HCT116 (cell line): Measurements from ENCODE around the gene PDE12. TPM values are rescaled to one million over a fixed set of nuclear protein-coding genes. Genes with fewer than 3 reads are reported as not detected.

Experiments used
- CBX3 ChIP-seq: IDR thresholded peaks from 2 replicates; pipeline ENCODE4 v1.6.1; 2012; ENCODE audit warnings: low read depth
- EZH2phosphoT487 ChIP-seq: fragments of 200-600 bp; IDR thresholded peaks from 2 replicates; pipeline ENCODE4 v1.6.1; 2018; ENCODE audit warnings: antibody characterized with exemption, borderline replicate concordance
- JUND ChIP-seq: IDR thresholded peaks from 2 replicates; pipeline ENCODE4 v1.6.1; 2012
- POLR2A ChIP-seq: IDR thresholded peaks from 2 replicates; pipeline ENCODE4 v1.7.0; 2011; ENCODE audit warnings: borderline replicate concordance; ENCODE audit not compliant: insufficient read depth, insufficient read length; ENCODE audit errors: extremely low read depth
- RAD21 ChIP-seq: IDR thresholded peaks from 2 replicates; pipeline ENCODE4 v1.6.1; 2012; ENCODE audit warnings: low read depth, mild to moderate bottlenecking
- SP1 ChIP-seq: IDR thresholded peaks from 2 replicates; pipeline ENCODE4 v1.6.1; 2012; ENCODE audit warnings: low read depth
- YY1 ChIP-seq: IDR thresholded peaks from 2 replicates; pipeline ENCODE4 v1.6.1; 2011; ENCODE audit warnings: low read length, low read depth, moderate library complexity, mild to moderate bottlenecking; ENCODE audit not compliant: insufficient replicate concordance; ENCODE audit errors: extremely low read depth
- total RNA-seq: library from RNA; stranded (reverse); gene quantifications from one replicate; pipeline ENCODE4 v1.2.1, GENCODE V29; 2021; ENCODE audit not compliant: unreplicated experiment
- TF ChIP-seq, protein P1 (sequence below): IDR thresholded peaks from 2 replicates; pipeline ENCODE4 v1.6.1; 2012; ENCODE audit warnings: low read depth
- TF ChIP-seq, protein P2 (sequence below): IDR thresholded peaks from 2 replicates; pipeline ENCODE4 v1.6.1; 2012
- TF ChIP-seq, protein P3 (sequence below), 3 experiments: fragments of 200-600 bp in 1 of 3; sonication (generic) in 1 of 3; IDR thresholded peaks in 2 of 3; conservative IDR thresholded peaks in 1 of 3; 2 replicates each; pipeline ENCODE4 v1.5.1; 2012 to 2017; ENCODE audit warnings: low read depth in 2 of 3, low read length in 2 of 3, antibody characterized with exemption in 1 of 3, borderline replicate concordance in 1 of 3, control low read depth in 1 of 3, mild to moderate bottlenecking in 1 of 3, mixed read lengths in 1 of 3, mixed run types in 1 of 3, moderate library complexity in 1 of 3; ENCODE audit not compliant: insufficient read depth in 1 of 3

The PDE12 gene
- total RNA-seq, 1 experiment from 2014 or later: 28.3 TPM

DNA sequence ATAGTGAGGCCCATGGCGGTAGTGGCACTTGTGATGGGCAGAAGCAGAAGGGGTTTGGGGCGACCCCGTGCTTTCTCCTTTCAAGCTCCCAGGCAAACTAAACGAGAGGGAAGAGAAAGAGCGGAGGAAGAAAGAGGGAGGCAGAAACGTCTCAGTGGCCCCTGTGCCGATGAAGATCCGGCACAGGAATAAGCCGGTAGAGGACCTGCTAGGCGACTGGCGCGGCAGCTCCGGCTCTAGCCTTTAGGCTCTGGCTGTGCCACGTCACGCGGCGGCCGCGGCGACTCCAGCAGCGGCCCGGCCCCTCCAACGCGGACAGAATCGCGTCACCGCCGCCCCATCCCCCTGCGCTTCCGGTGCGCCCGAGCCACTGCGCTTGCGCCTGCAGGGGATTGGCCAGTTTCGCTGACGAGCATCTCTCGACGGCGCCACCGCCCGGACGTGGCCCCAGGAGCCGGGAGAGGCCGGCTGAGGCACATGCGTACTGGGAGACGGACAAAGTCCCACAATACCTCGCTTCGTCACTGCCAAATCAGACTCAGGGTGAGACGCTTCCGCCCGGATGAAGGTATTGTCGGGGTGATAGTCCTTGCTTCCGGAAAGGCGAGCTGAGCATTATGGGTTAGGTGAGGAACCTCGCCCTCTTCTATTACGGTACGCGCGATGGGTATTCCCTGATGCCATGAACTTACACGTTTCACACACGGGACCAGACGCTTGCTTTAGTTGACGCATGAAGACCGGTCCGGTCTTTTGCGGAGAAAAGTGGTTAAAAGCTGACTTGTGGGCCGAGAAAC is 41.3 kb downstream of the PDE12 start, which contains the start of gene ARF4 (continued):
- TF ChIP-seq, protein P1, sequence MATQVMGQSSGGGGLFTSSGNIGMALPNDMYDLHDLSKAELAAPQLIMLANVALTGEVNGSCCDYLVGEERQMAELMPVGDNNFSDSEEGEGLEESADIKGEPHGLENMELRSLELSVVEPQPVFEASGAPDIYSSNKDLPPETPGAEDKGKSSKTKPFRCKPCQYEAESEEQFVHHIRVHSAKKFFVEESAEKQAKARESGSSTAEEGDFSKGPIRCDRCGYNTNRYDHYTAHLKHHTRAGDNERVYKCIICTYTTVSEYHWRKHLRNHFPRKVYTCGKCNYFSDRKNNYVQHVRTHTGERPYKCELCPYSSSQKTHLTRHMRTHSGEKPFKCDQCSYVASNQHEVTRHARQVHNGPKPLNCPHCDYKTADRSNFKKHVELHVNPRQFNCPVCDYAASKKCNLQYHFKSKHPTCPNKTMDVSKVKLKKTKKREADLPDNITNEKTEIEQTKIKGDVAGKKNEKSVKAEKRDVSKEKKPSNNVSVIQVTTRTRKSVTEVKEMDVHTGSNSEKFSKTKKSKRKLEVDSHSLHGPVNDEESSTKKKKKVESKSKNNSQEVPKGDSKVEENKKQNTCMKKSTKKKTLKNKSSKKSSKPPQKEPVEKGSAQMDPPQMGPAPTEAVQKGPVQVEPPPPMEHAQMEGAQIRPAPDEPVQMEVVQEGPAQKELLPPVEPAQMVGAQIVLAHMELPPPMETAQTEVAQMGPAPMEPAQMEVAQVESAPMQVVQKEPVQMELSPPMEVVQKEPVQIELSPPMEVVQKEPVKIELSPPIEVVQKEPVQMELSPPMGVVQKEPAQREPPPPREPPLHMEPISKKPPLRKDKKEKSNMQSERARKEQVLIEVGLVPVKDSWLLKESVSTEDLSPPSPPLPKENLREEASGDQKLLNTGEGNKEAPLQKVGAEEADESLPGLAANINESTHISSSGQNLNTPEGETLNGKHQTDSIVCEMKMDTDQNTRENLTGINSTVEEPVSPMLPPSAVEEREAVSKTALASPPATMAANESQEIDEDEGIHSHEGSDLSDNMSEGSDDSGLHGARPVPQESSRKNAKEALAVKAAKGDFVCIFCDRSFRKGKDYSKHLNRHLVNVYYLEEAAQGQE: no peak
- no peak for TF ChIP-seq JUND
- TF ChIP-seq YY1: peak; percentile 68
- TF ChIP-seq SP1: peak; percentile 86
- peak; percentile 3; the same call in 1 of the 2 replicates for TF ChIP-seq CBX3
- no peak for TF ChIP-seq RAD21
- TF ChIP-seq, protein P2, sequence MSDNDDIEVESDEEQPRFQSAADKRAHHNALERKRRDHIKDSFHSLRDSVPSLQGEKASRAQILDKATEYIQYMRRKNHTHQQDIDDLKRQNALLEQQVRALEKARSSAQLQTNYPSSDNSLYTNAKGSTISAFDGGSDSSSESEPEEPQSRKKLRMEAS: peak; percentile 93
- TF ChIP-seq, protein P3, sequence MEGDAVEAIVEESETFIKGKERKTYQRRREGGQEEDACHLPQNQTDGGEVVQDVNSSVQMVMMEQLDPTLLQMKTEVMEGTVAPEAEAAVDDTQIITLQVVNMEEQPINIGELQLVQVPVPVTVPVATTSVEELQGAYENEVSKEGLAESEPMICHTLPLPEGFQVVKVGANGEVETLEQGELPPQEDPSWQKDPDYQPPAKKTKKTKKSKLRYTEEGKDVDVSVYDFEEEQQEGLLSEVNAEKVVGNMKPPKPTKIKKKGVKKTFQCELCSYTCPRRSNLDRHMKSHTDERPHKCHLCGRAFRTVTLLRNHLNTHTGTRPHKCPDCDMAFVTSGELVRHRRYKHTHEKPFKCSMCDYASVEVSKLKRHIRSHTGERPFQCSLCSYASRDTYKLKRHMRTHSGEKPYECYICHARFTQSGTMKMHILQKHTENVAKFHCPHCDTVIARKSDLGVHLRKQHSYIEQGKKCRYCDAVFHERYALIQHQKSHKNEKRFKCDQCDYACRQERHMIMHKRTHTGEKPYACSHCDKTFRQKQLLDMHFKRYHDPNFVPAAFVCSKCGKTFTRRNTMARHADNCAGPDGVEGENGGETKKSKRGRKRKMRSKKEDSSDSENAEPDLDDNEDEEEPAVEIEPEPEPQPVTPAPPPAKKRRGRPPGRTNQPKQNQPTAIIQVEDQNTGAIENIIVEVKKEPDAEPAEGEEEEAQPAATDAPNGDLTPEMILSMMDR (IDR thresholded peaks at IDR 0.05 in 2 of 3, conservative IDR thresholded peaks at IDR 0.05 in 1 of 3; ENCODE audit: borderline replicate concordance in 1 of 3, insufficient read depth in 1 of 3, low read depth in 2 of 3, low read length in 2 of 3): no peak
- no peak for TF ChIP-seq EZH2phosphoT487
- peak; percentile 93 for TF ChIP-seq POLR2A
